Mesendoderm (in vitro differentiated cells): ENCODE data around the gene APBA2.

ENCODE experiments used
- DNase-seq: peaks from one replicate; pipeline ENCODE4 v3.0.0; 2013
- H2AK5ac ChIP-seq: 2 replicates; pipeline ENCODE4 v1.6.1; 2013; ENCODE audit warnings: low read length, inconsistent platforms
- H2BK120ac ChIP-seq: 2 replicates; pipeline ENCODE4 v1.6.1; 2013; ENCODE audit warnings: low read depth, mild to moderate bottlenecking, low read length, moderate library complexity, mixed read lengths
- H2BK15ac ChIP-seq: replicated peaks from 2 replicates; pipeline ENCODE4 v1.6.1; 2013; ENCODE audit warnings: low read depth, mild to moderate bottlenecking, moderate library complexity
- H2BK5ac ChIP-seq: 2 replicates; pipeline ENCODE4 v1.6.1; 2013; ENCODE audit warnings: low read length, inconsistent platforms
- H3K18ac ChIP-seq: 2 replicates; pipeline ENCODE4 v1.6.1; 2013; ENCODE audit warnings: mild to moderate bottlenecking, low read length, mixed read lengths
- H3K23ac ChIP-seq: one replicate; pipeline ENCODE4 v1.6.1; 2013; ENCODE audit warnings: low read length
- H3K27ac ChIP-seq: 2 replicates; pipeline ENCODE4 v1.5.1; 2013; ENCODE audit warnings: low read depth, mild to moderate bottlenecking, inconsistent platforms, low read length, moderate library complexity
- H3K27me3 ChIP-seq: 2 replicates; pipeline ENCODE4 v1.6.1; 2013; ENCODE audit warnings: low read length, control low read depth, mild to moderate bottlenecking, inconsistent platforms; ENCODE audit not compliant: insufficient read depth, poor library complexity
- H3K36me3 ChIP-seq: 2 replicates; pipeline ENCODE4 v1.6.1; 2013; ENCODE audit warnings: low read length, inconsistent platforms; ENCODE audit not compliant: control insufficient read depth, insufficient read depth
- H3K4ac ChIP-seq: one replicate; pipeline ENCODE4 v1.6.1; 2013; ENCODE audit warnings: low read depth, mild to moderate bottlenecking, low read length, moderate library complexity
- H3K4me1 ChIP-seq: 2 replicates; pipeline ENCODE4 v1.6.1; 2013; ENCODE audit warnings: low read depth, low read length, inconsistent platforms; ENCODE audit not compliant: control insufficient read depth
- H3K4me2 ChIP-seq: 2 replicates; pipeline ENCODE4 v1.6.1; 2013; ENCODE audit warnings: low read length
- H3K4me3 ChIP-seq: 2 replicates; pipeline ENCODE4 v1.5.1; 2013; ENCODE audit warnings: mild to moderate bottlenecking, low read length
- H3K56ac ChIP-seq: one replicate; pipeline ENCODE4 v1.6.1; 2013; ENCODE audit warnings: low read length
- H3K79me1 ChIP-seq: 2 replicates; pipeline ENCODE4 v1.6.1; 2013; ENCODE audit warnings: low read length, inconsistent platforms
- H3K79me2 ChIP-seq: 2 replicates; pipeline ENCODE4 v1.6.1; 2013; ENCODE audit warnings: mild to moderate bottlenecking, low read length; ENCODE audit not compliant: control insufficient read depth, insufficient read depth
- H3K9ac ChIP-seq: 2 replicates; pipeline ENCODE4 v1.6.1; 2013; ENCODE audit warnings: low read length, inconsistent platforms
- H4K5ac ChIP-seq: one replicate; pipeline ENCODE4 v1.6.1; 2013; ENCODE audit warnings: low read length
- H4K8ac ChIP-seq: one replicate; pipeline ENCODE4 v1.6.1; 2013; ENCODE audit warnings: low read depth, mild to moderate bottlenecking, control low read depth, low read length, moderate library complexity
- WGBS: extraction: QIAGEN DNeasy Blood & Tissue Kit; methylation state at CpG from one replicate; pipeline ENCODE4 v1.1.7; 2013; ENCODE audit warnings: low lambda C conversion rate, missing lambda C conversion rate; ENCODE audit not compliant: insufficient coverage; ENCODE audit errors: extremely low coverage; 5-methylcytosine and 5-hydroxymethylcytosine counted together

APBA2 gene

DNA sequence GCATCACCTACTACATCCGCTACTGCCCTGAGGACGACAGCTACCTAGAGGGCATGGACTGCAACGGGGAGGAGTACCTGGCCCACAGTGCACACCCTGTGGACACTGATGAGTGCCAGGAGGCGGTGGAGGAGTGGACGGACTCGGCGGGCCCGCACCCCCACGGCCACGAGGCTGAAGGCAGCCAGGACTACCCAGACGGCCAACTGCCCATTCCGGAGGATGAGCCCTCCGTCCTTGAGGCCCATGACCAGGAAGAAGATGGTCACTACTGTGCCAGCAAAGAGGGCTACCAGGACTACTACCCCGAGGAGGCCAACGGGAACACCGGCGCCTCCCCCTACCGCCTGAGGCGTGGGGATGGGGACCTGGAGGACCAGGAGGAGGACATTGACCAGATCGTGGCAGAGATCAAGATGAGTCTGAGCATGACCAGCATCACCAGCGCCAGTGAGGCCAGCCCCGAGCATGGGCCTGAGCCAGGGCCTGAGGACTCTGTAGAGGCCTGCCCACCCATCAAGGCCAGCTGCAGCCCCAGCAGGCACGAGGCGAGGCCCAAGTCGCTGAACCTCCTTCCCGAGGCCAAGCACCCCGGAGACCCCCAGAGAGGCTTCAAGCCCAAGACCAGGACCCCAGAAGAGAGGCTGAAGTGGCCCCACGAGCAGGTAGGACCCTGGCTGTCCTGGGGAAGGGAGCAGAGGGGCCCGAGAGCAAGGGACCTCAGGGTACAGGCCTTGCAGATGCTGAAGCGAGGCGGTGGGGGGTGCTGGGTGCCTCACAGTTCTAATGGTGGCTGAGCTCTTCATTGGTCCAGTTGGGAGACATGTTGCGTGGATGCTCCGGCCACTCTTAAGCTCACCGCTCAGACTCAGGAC, 168.6 kb downstream of the APBA2 start:
- Histone ChIP-seq H3K36me3 (no peaks in the 10 kb centered on the region), H3K27ac (no peak overlapping the region), H4K8ac (no peak overlapping the region), H3K4me2 (no peak overlapping the region), H3K4me3 (no peak overlapping the region), H3K23ac (no peak overlapping the region), H3K27me3 (no peaks in the 10 kb centered on the region), H3K79me1 (no peaks in the 10 kb centered on the region), H3K56ac (no peak overlapping the region), H2BK15ac (no peak overlapping the region), H3K79me2 (no peaks in the 10 kb centered on the region), H3K9ac (no peak overlapping the region), H3K4me1 (no peaks in the 10 kb centered on the region), H3K18ac (no peak overlapping the region), H2AK5ac (no peak overlapping the region), H4K5ac (no peak overlapping the region), H3K4ac (no peak overlapping the region), H2BK5ac (no peak overlapping the region), H2BK120ac (no peak overlapping the region)
- DNase-seq: no peak
- no CpG with 5 or more reads among the region's 34 CpGs for WGBS

DNA sequence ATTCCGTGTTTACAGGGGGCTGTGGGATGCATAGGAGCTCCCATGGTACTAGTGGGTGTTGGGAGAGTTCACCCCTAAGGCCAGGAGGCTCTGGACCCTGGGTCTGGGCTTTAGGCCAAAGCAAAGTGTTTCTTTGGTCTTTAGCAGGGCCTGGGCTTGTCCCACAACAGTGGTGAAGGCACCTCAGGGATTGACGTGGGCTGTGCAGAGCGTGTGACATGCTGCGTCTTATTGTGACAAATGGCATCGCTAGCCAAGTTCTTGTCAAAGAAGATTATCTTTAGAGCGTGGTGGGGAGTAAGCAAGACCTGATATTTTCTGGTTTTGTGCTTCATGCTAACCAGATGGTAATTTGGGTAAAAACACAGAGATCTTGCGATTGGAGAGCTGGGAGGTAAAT, 170.1 kb downstream of the APBA2 start:
- no peaks in the 10 kb centered on the region for H3K79me2 ChIP-seq
- H2AK5ac ChIP-seq: no peak overlapping the region
- no peak overlapping the region for H2BK5ac ChIP-seq
- no peaks in the 10 kb centered on the region for H3K4me1 ChIP-seq
- no peak overlapping the region for H2BK15ac ChIP-seq
- H3K4me2 ChIP-seq: no peak overlapping the region
- no CpG with 5 or more reads among the region's 7 CpGs for WGBS
- H3K4me3 ChIP-seq: no peak overlapping the region
- H3K18ac ChIP-seq: no peak overlapping the region
- H2BK120ac ChIP-seq: no peak overlapping the region
- H3K79me1 ChIP-seq: no peaks in the 10 kb centered on the region
- no peak overlapping the region for H3K56ac ChIP-seq
- no peaks in the 10 kb centered on the region for H3K36me3 ChIP-seq
- H3K9ac ChIP-seq: no peak overlapping the region
- H4K8ac ChIP-seq: no peak overlapping the region
- H3K27ac ChIP-seq: no peak overlapping the region
- no peak overlapping the region for H4K5ac ChIP-seq
- H3K27me3 ChIP-seq: no peaks in the 10 kb centered on the region
- no peak overlapping the region for H3K4ac ChIP-seq
- no peak for DNase-seq
- no peak overlapping the region for H3K23ac ChIP-seq

DNA sequence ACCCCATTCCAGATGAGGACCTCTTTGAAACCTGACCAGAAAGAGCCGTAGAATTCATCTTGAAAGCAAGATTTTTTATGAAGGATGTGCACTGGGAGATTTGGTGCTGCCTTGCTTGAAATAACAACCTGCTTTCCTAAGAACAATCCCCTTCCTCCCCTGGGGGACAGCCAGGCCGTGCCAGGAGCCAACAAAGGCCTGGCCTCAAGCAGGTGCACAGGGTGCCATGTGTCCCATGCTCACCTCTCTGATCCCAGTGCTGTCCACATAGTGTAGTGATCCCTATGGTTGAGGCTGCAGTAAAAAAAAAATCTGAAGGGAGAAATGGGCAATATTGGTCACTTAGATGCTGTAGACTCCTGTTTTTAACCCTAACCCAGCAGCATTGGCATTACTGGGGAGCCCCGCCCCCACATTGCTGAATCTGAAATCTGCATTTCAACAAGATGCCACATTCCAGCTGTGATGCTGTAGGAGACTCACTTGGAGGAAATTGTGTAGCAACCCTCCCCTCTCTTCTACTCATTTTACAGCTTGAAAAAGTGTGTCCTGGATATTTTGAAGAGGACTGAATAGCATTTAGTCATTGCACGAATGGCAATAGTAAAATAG, 171.2 kb downstream of the APBA2 start:
- no peak overlapping the region for H3K4ac ChIP-seq
- no peaks in the 10 kb centered on the region for H3K27me3 ChIP-seq
- no peak overlapping the region for H2BK120ac ChIP-seq
- no peak overlapping the region for H3K9ac ChIP-seq
- WGBS: no CpG with 5 or more reads among the region's 4 CpGs
- no peak overlapping the region for H4K5ac ChIP-seq
- no peaks in the 10 kb centered on the region for H3K79me1 ChIP-seq
- no peaks in the 10 kb centered on the region for H3K79me2 ChIP-seq
- H3K36me3 ChIP-seq: no peaks in the 10 kb centered on the region
- no peak overlapping the region for H3K27ac ChIP-seq
- no peak overlapping the region for H4K8ac ChIP-seq
- no peak overlapping the region for H2BK15ac ChIP-seq
- no peak overlapping the region for H2AK5ac ChIP-seq
- peak; percentile 10 for DNase-seq
- H3K23ac ChIP-seq: no peak overlapping the region
- H3K4me2 ChIP-seq: no peak overlapping the region
- no peak overlapping the region for H3K4me3 ChIP-seq
- no peaks in the 10 kb centered on the region for H3K4me1 ChIP-seq
- H2BK5ac ChIP-seq: no peak overlapping the region
- no peak overlapping the region for H3K18ac ChIP-seq
- H3K56ac ChIP-seq: no peak overlapping the region

DNA sequence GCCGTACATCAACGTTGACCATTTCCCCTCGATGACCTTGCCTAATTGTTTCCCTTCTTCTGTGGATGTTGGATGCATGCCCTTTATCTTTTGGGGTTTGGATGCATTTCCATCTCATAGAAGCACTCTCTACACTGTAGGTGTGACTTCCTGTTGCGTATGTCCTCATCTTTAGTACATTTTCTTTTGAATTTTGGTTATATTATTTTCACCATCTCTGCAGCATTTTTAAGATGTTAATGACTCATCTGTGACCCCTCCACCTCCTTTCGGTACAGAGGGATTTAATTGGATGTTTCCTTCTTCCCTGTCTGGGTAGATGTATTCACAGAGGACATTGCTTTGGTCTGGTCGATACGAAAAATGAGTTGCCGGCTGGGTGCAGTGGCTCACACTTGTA, 172.1 kb downstream of the APBA2 start:
- no CpG with 5 or more reads among the region's 8 CpGs for WGBS
- H3K4me2 ChIP-seq: no peak overlapping the region
- no peak overlapping the region for H2AK5ac ChIP-seq
- H3K4me3 ChIP-seq: no peak overlapping the region
- H4K5ac ChIP-seq: no peak overlapping the region
- no peak overlapping the region for H3K18ac ChIP-seq
- H3K79me1 ChIP-seq: no peaks in the 10 kb centered on the region
- H2BK120ac ChIP-seq: no peak overlapping the region
- no peaks in the 10 kb centered on the region for H3K79me2 ChIP-seq
- H3K9ac ChIP-seq: no peak overlapping the region
- no peaks in the 10 kb centered on the region for H3K36me3 ChIP-seq
- no peaks in the 10 kb centered on the region for H3K4me1 ChIP-seq
- H3K27me3 ChIP-seq: no peaks in the 10 kb centered on the region
- H2BK5ac ChIP-seq: no peak overlapping the region
- H3K23ac ChIP-seq: no peak overlapping the region
- H3K56ac ChIP-seq: no peak overlapping the region
- no peak overlapping the region for H4K8ac ChIP-seq
- no peak for DNase-seq
- no peak overlapping the region for H3K27ac ChIP-seq
- H2BK15ac ChIP-seq: no peak overlapping the region
- no peak overlapping the region for H3K4ac ChIP-seq

DNA sequence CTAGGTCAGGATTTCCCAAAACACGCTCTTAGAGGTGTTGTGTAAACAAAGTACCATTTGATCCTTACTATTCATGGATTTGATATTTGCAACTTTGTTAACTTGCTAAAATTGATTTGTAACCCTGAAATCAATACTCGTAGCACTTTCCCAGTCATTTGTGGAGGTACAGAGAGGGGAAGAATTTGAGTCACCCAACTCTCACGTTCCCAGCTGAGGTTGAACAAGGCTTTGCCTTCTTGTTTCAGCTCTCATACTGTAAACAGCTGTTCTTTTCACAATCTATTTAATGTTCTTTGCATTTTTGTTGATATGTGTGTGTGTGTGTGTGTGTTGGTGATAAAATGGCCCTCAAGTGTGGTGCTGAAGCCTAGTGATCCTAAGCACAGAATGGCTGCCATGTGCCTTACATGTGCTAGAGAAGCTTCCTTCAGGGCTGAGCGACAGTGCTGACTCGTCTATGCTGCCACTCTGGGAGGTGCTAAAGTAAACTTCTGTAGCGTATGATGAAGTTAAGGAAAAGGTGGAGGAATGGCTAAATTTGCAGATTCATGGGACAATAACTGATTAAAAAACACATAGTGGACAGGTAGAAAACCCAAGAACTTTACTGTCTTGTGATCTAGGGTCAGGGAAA, 173.2 kb downstream of the APBA2 start:
- no peak overlapping the region for H3K4me3 ChIP-seq
- H4K5ac ChIP-seq: no peak overlapping the region
- no peak overlapping the region for H4K8ac ChIP-seq
- no peak overlapping the region for H2BK15ac ChIP-seq
- H3K23ac ChIP-seq: no peak overlapping the region
- H3K56ac ChIP-seq: no peak overlapping the region
- no peak overlapping the region for H2BK120ac ChIP-seq
- peaks cover 1% of the 10 kb centered on the region for H3K4me1 ChIP-seq
- no peak overlapping the region for H2AK5ac ChIP-seq
- no peak overlapping the region for H3K9ac ChIP-seq
- H2BK5ac ChIP-seq: no peak overlapping the region
- no peak overlapping the region for H3K18ac ChIP-seq
- H3K4ac ChIP-seq: no peak overlapping the region
- H3K79me1 ChIP-seq: no peaks in the 10 kb centered on the region
- WGBS: no CpG with 5 or more reads among the region's 6 CpGs
- no peaks in the 10 kb centered on the region for H3K79me2 ChIP-seq
- no peak overlapping the region for H3K4me2 ChIP-seq
- no peak overlapping the region for H3K27ac ChIP-seq
- no peak for DNase-seq
- no peaks in the 10 kb centered on the region for H3K36me3 ChIP-seq
- H3K27me3 ChIP-seq: no peaks in the 10 kb centered on the region
